Measurements from ENCODE around the gene SSR3.

The SSR3 gene

GRCh38 chr3:156511987-156512677, 42.8 kb downstream of the SSR3 start:
- DNase-seq (ENCODE audit: low read depth in 1 of 2, low spot score in 1 of 2), result no peak
- H3K27ac ChIP-seq (replicated peaks), result no peak overlapping the region
- no peak for TF ChIP-seq REST (IDR thresholded peaks at IDR 0.05; ENCODE audit: insufficient replicate concordance, low read depth)
- TF ChIP-seq GABPA (IDR thresholded peaks at IDR 0.05; ENCODE audit: low read depth), result no peak
- no peak for TF ChIP-seq SPI1 (IDR thresholded peaks at IDR 0.05; ENCODE audit: borderline replicate concordance, low read depth)
- TF ChIP-seq CTCF (IDR thresholded peaks at IDR 0.05; ENCODE audit: insufficient read depth, low read length), result no peak
- no peak for TF ChIP-seq POLR2AphosphoS5 (IDR thresholded peaks at IDR 0.05; ENCODE audit: low read depth)
- peaks cover 3% of the 10 kb centered on the region for H3K27me3 ChIP-seq (ENCODE audit: insufficient read depth, poor library complexity, severe bottlenecking)
- H3K4me3 ChIP-seq (replicated peaks; ENCODE audit: insufficient read depth, low read length), result no peak overlapping the region

GRCh38 chr3:156509189-156510174, 45.4 kb downstream of the SSR3 start:
- Histone ChIP-seq H3K27me3 (ENCODE audit: insufficient read depth, poor library complexity, severe bottlenecking) (peaks cover 3% of the 10 kb centered on the region), H3K4me3 (replicated peaks; ENCODE audit: insufficient read depth, low read length) (no peak overlapping the region), H3K27ac (replicated peaks) (no peak overlapping the region)
- TF ChIP-seq CTCF (IDR thresholded peaks at IDR 0.05; ENCODE audit: insufficient read depth, low read length) (peak; percentile 13), REST (IDR thresholded peaks at IDR 0.05; ENCODE audit: insufficient replicate concordance, low read depth) (no peak)
- DNase-seq (ENCODE audit: low read depth in 1 of 2, low spot score in 1 of 2), result no peak

GRCh38 chr3:156507285-156507684, 47.6 kb downstream of the SSR3 start:
- TF ChIP-seq SPI1 (IDR thresholded peaks at IDR 0.05; ENCODE audit: borderline replicate concordance, low read depth) (no peak), POLR2AphosphoS5 (IDR thresholded peaks at IDR 0.05; ENCODE audit: low read depth) (no peak), CTCF (IDR thresholded peaks at IDR 0.05; ENCODE audit: insufficient read depth, low read length) (no peak), GABPA (IDR thresholded peaks at IDR 0.05; ENCODE audit: low read depth) (no peak), REST (IDR thresholded peaks at IDR 0.05; ENCODE audit: insufficient replicate concordance, low read depth) (no peak)
- no peak overlapping the region for H3K4me3 ChIP-seq (replicated peaks; ENCODE audit: insufficient read depth, low read length)
- H3K27ac ChIP-seq (replicated peaks), result no peak overlapping the region
- DNase-seq (ENCODE audit: low read depth in 1 of 2, low spot score in 1 of 2), result no peak
- peaks cover 3% of the 10 kb centered on the region for H3K27me3 ChIP-seq (ENCODE audit: insufficient read depth, poor library complexity, severe bottlenecking)

Data from HL-60 (cell line).